ENCODE results near the gene ADGRG7. TPM values are rescaled to one million over a fixed set of nuclear protein-coding genes. Genes with fewer than 3 reads are reported as not detected.

ADGRG7 gene
- total RNA-seq, 6 experiments from 2014 or later: not detected

DNA sequence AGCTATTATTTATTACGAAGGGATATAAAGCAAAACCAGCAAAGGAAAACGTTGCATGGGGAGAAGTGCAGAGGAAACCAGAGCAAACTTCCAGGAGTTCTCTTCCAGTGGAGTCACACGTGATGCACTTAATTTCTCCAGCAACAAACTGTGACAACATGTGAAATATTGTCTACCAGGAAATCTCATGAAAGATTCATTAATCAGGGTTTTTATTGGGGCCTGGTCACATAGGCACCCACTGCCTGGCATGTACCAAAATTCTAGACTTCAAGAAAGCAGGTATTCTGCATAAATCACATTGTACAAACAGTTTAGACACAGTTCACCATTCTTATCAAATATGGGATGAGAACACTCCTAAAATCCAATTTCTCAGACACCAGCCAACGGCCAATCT lies 94.5 kb downstream of the ADGRG7 start:
- Mint-ChIP-seq H3K9me3 (no peaks in the 10 kb centered on the region; the same call in 1 of the 2 replicates), H3K36me3 (ENCODE audit: low read depth) (peaks cover 4% of the 10 kb centered on the region), H3K27ac (no peak overlapping the region), H3K4me3 (no peak overlapping the region), H3K4me1 (ENCODE audit: low read depth) (peaks cover 26% of the 10 kb centered on the region), H3K27me3 (ENCODE audit: insufficient read depth) (no peaks in the 10 kb centered on the region; the same call in 1 of the 2 replicates)
- DNase-seq: no peak
- TF ChIP-seq, protein P1, sequence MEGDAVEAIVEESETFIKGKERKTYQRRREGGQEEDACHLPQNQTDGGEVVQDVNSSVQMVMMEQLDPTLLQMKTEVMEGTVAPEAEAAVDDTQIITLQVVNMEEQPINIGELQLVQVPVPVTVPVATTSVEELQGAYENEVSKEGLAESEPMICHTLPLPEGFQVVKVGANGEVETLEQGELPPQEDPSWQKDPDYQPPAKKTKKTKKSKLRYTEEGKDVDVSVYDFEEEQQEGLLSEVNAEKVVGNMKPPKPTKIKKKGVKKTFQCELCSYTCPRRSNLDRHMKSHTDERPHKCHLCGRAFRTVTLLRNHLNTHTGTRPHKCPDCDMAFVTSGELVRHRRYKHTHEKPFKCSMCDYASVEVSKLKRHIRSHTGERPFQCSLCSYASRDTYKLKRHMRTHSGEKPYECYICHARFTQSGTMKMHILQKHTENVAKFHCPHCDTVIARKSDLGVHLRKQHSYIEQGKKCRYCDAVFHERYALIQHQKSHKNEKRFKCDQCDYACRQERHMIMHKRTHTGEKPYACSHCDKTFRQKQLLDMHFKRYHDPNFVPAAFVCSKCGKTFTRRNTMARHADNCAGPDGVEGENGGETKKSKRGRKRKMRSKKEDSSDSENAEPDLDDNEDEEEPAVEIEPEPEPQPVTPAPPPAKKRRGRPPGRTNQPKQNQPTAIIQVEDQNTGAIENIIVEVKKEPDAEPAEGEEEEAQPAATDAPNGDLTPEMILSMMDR (IDR thresholded peaks at IDR 0.05): no peak

DNA sequence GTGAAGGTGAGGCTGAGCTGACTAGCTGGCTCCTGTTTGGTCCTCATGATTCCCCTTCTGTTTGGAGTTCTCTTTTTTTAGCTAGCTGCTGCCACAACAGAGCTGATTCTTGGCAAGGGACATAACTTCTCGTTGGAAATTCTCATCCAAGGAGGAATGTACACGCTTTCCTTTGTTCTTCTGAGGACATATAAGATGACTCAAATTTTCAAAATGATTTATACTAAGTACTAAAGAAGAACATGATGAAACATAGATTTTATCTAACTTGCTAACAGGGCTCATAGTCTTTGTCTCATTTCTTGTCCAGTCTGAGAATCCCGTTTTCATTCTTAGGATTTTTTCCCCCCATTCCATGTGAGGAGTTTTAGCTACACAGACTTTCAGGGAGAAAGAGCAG lies 97.0 kb downstream of the ADGRG7 start:
- no peaks in the 10 kb centered on the region for H3K27me3 Mint-ChIP-seq (ENCODE audit: insufficient read depth)
- TF ChIP-seq, protein P1 (IDR thresholded peaks at IDR 0.05): no peak

DNA sequence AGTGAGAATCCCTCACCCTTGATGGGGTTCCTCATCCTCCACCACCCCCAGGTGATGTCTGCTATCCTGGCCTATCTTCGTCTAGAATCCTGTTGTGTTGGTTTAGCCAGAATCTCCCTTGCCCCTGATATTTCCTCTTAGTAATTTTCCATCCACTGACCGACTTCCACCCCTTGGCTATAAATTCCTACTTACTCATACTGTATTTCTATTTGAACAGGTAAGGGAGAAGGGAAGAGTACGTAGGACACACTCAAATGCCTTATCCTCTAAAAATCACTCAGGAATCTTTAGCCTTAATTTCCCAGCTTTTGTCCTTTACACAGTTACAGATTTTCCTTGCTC lies 99.2 kb downstream of the ADGRG7 start:
- TF ChIP-seq, protein P1 (IDR thresholded peaks at IDR 0.05): no peak
- Mint-ChIP-seq H3K36me3 (ENCODE audit: low read depth) (peaks cover 29% of the 10 kb centered on the region), H3K27me3 (ENCODE audit: insufficient read depth) (no peaks in the 10 kb centered on the region), H3K27ac (peak overlapping the region; percentile 89), H3K4me3 (peak overlapping the region; percentile 95), H3K4me1 (ENCODE audit: low read depth) (peaks cover 53% of the 10 kb centered on the region), H3K9me3 (no peaks in the 10 kb centered on the region; the same call in 1 of the 2 replicates)
- DNase-seq: no peak

More for the DNA sequence above, 97.0 kb downstream of the ADGRG7 start:
- H3K27ac Mint-ChIP-seq: peak overlapping the region; percentile 68
- H3K9me3 Mint-ChIP-seq: no peaks in the 10 kb centered on the region; the same call in 1 of the 2 replicates
- peaks cover 40% of the 10 kb centered on the region for H3K4me1 Mint-ChIP-seq (ENCODE audit: low read depth)
- peaks cover 18% of the 10 kb centered on the region for H3K36me3 Mint-ChIP-seq (ENCODE audit: low read depth)
- peak; percentile 69 for DNase-seq
- peak overlapping the region; percentile 8; the same call in 1 of the 2 replicates for H3K4me3 Mint-ChIP-seq

DNA sequence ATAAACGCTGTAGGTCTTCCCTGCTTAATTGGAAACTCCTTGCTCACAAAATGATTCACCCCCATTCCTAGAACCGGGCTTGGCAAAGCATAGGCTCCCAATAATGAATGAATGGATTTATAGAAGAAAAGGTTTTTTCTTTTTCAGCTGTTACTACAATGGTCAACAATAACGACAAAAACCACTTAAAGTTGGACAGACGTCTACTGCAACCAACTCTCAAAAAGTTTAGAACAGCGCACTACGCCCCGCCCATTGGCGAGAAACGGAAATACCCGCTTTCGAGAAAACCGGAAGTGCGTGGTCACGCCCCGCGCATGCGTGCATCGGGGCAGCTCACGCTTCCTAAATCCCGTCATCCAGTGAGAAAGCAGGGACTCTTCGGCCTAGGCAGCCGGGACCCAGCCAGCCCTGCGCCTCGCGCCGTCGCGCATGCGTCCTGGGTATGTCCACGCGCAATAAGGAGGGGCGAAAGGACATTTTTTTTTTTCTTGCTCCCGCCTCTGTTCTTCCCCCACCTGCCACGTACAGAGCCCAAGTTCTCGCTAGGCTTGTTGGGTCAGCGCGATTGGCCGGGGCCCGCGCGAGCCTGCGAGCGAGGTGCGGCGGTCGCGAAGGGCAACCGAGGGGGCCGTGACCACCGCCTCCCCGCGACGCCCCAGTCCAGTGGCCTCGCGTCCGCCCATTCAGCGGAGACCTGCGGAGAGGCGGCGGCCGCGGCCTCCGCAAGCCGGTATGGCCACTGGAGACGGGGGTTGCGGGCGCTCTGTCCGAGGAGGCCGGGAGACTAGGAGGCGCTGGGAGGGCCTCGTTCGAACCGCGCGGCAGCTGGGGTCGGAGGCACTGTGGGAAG lies 99.8 kb downstream of the ADGRG7 start, which contains the start of gene TFG:
Gene TFG (plus strand): TSS at position 506 of the 853 bp plus-strand sequence. CDS start 4,192 bp downstream, outside the sequence.
- DNase-seq: peak; percentile 99
- TF ChIP-seq, protein P1 (IDR thresholded peaks at IDR 0.05): no peak; the same call in 1 of the 2 replicates
- no peaks in the 10 kb centered on the region; the same call in 1 of the 2 replicates for H3K9me3 Mint-ChIP-seq
- H3K27ac Mint-ChIP-seq: peak within 1 kb of the TSS; percentile 89
- H3K4me1 Mint-ChIP-seq (ENCODE audit: low read depth): peaks cover 55% of the 10 kb centered on the region
- peak within 1 kb of the TSS; percentile 95 for H3K4me3 Mint-ChIP-seq
- no peaks in the 10 kb centered on the region for H3K27me3 Mint-ChIP-seq (ENCODE audit: insufficient read depth)
- peaks cover 35% of the 10 kb centered on the region for H3K36me3 Mint-ChIP-seq (ENCODE audit: low read depth)

DNA sequence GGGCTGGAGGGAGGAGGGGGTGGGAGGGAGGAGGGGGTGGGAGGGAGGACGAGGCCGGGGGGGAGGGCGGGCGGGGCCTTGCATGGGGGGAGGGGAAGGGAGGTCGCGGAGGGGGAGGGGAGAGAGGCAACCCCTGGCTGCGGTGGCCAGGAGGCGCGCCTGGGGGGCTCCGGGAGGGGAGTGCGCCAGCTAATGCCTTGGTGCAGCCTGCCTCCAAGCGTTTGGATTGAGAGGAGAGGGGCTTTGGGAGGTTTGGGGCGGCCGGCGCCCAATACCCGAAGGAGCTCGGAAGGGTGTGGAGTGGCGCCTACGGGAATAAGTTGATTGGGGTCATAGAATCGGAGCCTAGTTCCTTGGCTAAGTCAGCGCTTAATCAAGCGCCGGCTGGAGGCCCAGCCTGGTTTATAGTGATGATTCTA lies 100.5 kb downstream of the ADGRG7 start:
- DNase-seq: no peak
- Mint-ChIP-seq H3K4me1 (ENCODE audit: low read depth) (peaks cover 56% of the 10 kb centered on the region), H3K27me3 (ENCODE audit: insufficient read depth) (no peaks in the 10 kb centered on the region), H3K27ac (peak overlapping the region; percentile 89), H3K9me3 (no peaks in the 10 kb centered on the region; the same call in 1 of the 2 replicates), H3K4me3 (peak overlapping the region; percentile 95), H3K36me3 (ENCODE audit: low read depth) (peaks cover 38% of the 10 kb centered on the region)
- TF ChIP-seq, protein P1 (IDR thresholded peaks at IDR 0.05): no peak; the same call in 1 of the 2 replicates
